Mesothelial cell of epicardium (in vitro differentiated cells): ENCODE measurements around the gene CEP131. TPM values are rescaled to one million over a fixed set of nuclear protein-coding genes. Genes with fewer than 3 reads are reported as not detected.

Experiments
- DNase-seq, 2 experiments: peaks; one replicate each; pipeline ENCODE4 v3.0.0; 2021; ENCODE audit warnings: low spot score in 2 of 2; ENCODE audit not compliant: unreplicated experiment in 2 of 2
- H3K27ac Mint-ChIP-seq: 2 replicates; pipeline ENCODE4 v1.8.0; 2021; ENCODE audit warnings: mixed read lengths
- H3K27me3 Mint-ChIP-seq: 2 replicates; pipeline ENCODE4 v1.8.0; 2021; ENCODE audit warnings: low read depth, mixed read lengths
- H3K36me3 Mint-ChIP-seq: 2 replicates; pipeline ENCODE4 v1.8.0; 2021; ENCODE audit warnings: mixed read lengths
- H3K4me1 Mint-ChIP-seq: 2 replicates; pipeline ENCODE4 v1.8.0; 2021; ENCODE audit warnings: mixed read lengths
- H3K4me3 Mint-ChIP-seq: 2 replicates; pipeline ENCODE4 v1.8.0; 2021; ENCODE audit warnings: mild to moderate bottlenecking, moderate library complexity, mixed read lengths
- H3K9me3 Mint-ChIP-seq: 2 replicates; pipeline ENCODE4 v1.8.0; 2021; ENCODE audit warnings: mixed read lengths
- CTCF ChIP-seq: fragments of 200-600 bp; sonication (generic); IDR thresholded peaks from one replicate; pipeline ENCODE4 v1.5.0; 2021; ENCODE audit warnings: antibody characterized with exemption; ENCODE audit not compliant: unreplicated experiment
- total RNA-seq: library from RNA; stranded (reverse); gene quantifications from 3 replicates; pipeline ENCODE4 v1.2.1, GENCODE V29; 2021

CEP131 gene
- total RNA-seq, 1 donor from 2014 or later = 27.3 TPM

GRCh38 chr17:81173052-81173761 lies 49.6 kb downstream of the CEP131 start:
- H3K36me3 Mint-ChIP-seq = peaks cover 18% of the 10 kb centered on the region
- TF ChIP-seq CTCF = no peak
- H3K4me1 Mint-ChIP-seq = no peaks in the 10 kb centered on the region
- peaks cover 21% of the 10 kb centered on the region for H3K9me3 Mint-ChIP-seq
- no peaks in the 10 kb centered on the region for H3K27me3 Mint-ChIP-seq
- H3K27ac Mint-ChIP-seq = no peak overlapping the region
- H3K4me3 Mint-ChIP-seq = no peak overlapping the region
- no peak for DNase-seq

- DNase-seq = no peak
- Mint-ChIP-seq H3K27ac (no peak overlapping the region), H3K4me1 (peaks cover 2% of the 10 kb centered on the region), H3K4me3 (no peak overlapping the region), H3K27me3 (no peaks in the 10 kb centered on the region), H3K36me3 (peaks cover 18% of the 10 kb centered on the region), H3K9me3 (peaks cover 21% of the 10 kb centered on the region)
- TF ChIP-seq CTCF = no peak
Measured at GRCh38 chr17:81171941-81172340, 50.8 kb downstream of the CEP131 start.

- peaks cover 2% of the 10 kb centered on the region for H3K4me1 Mint-ChIP-seq
- H3K27me3 Mint-ChIP-seq = no peaks in the 10 kb centered on the region
- no peak overlapping the region for H3K4me3 Mint-ChIP-seq
- no peak for DNase-seq
- H3K9me3 Mint-ChIP-seq = peaks cover 20% of the 10 kb centered on the region
- TF ChIP-seq CTCF = no peak
- H3K27ac Mint-ChIP-seq = no peak overlapping the region
- peaks cover 16% of the 10 kb centered on the region for H3K36me3 Mint-ChIP-seq
Measured at GRCh38 chr17:81170727-81171494, 51.9 kb downstream of the CEP131 start.

GRCh38 chr17:81169870-81170309 lies 52.9 kb downstream of the CEP131 start:
- TF ChIP-seq CTCF = no peak
- no peak overlapping the region for H3K27ac Mint-ChIP-seq
- peaks cover 8% of the 10 kb centered on the region for H3K36me3 Mint-ChIP-seq
- H3K27me3 Mint-ChIP-seq = no peaks in the 10 kb centered on the region
- H3K9me3 Mint-ChIP-seq = peaks cover 9% of the 10 kb centered on the region
- DNase-seq = no peak
- peaks cover 3% of the 10 kb centered on the region for H3K4me1 Mint-ChIP-seq
- no peak overlapping the region for H3K4me3 Mint-ChIP-seq

GRCh38 chr17:81167638-81168037 lies 55.1 kb downstream of the CEP131 start:
- Mint-ChIP-seq H3K4me1 (peaks cover 11% of the 10 kb centered on the region), H3K4me3 (peak overlapping the region; percentile 61), H3K27me3 (no peaks in the 10 kb centered on the region), H3K9me3 (no peaks in the 10 kb centered on the region), H3K36me3 (no peaks in the 10 kb centered on the region), H3K27ac (no peak overlapping the region)
- DNase-seq = no peak
- no peak for TF ChIP-seq CTCF
